Measurements from ENCODE around the gene METTL26.

The METTL26 gene

DNA sequence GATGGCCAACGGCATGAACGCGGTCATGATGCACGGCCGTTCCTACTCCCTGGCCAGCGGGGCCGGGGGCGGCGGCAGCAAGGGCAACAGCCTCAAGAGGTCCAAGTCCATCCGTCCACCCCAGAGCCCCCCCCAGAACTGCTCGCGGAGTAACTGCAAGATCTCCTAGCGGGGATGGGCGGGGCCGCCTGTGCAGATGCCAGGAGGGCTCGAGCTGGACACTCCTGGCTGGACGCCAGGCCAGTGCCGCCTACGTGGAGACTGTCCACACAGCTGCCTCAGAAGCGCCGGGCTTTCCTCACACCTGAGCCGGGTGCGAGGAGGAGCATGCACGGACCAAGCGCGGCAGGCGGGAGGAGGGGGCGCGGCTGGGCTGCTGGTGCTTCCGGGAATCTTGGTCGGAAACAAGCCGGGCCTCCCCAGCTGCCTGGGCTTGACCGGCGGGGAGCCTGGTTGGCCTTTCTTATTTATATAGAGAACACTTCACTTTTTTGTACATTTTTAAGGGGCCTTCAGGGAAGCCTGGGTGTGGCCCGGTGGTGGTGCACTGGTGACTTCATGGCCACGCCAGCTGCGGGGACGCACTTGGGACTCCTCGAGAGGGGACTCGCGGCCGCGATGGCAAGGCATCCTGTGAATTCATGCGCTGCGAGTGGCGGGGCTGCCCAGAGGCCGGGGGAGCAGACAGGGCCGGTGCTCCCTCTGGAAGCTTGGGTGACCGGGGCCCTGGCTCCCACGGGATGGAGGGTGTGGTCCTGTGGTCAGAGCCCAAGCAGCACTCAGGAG, 8.5 kb downstream of the METTL26 start:
- no peak for DNase-seq

DNA sequence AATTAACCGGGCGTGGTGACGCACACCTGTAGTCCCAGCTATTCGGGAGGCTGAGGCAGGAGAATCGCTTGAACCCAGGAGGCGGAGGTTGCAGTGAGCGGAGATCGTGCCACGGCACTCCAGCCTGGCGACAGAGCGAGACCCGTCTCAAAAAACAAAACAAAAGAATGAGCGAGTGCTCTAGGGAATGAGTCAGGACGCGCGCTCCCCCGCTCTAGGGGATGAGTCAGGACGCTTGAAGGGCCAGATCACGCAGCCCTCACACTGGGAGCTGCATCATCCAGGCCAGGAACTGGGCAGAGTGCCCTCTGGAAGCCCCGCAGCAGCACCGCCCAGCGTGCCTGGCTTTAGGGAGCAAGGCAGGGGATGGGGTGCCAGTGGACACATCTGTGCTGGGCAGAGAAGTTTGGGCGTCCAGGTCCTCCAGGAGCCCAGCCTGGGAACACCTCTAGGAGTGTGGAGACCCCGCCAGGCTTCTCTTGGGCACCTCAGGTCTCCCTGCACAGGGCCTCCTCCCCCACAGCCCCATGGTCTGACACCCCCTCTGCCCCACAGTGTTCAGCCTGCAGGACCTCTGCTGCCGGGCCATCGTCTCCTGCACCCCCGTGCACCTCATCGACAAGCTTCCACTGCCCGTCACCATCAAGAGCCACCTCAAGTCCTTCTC, 9.2 kb downstream of the METTL26 start:
- peak in 19 of 56 donors; percentile 9 to 62 (median 30) for DNase-seq

DNA sequence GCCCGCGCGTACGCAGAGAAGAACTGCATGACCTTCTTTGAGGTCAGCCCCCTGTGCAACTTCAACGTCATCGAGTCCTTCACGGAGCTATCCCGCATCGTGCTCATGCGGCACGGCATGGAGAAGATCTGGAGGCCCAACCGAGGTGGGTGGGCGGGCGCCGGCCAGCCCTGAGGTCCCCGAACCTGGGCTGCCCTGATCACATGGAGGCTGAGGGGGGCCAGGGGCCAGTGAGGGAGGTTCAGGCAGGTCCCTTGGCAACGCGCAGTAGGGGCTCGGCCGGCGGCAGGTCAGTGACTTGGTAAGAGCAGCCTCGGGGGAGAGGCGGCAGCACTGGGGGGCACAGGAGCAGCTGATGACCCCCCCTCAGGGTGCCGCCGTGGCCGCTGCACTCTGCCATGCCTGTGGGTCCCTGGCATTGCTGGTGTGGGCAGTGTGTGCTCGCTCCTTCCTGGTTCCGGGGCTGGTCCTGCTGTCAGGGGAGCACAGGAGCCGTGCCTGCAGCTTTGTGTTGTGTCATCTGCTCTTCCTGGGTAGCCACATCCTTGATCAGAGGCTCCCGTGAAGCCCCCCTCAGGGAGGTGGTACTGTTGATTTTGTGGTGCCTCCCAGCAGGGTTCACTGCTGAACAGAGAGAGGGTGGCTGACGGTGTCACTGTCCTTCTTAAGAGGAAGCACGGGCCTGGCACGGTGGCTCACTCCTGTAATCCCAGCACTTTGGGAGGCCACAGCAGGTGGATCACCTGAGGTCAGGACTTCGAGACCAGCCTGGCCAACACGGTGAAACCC, 9.9 kb downstream of the METTL26 start:
- no peak for DNase-seq

DNA sequence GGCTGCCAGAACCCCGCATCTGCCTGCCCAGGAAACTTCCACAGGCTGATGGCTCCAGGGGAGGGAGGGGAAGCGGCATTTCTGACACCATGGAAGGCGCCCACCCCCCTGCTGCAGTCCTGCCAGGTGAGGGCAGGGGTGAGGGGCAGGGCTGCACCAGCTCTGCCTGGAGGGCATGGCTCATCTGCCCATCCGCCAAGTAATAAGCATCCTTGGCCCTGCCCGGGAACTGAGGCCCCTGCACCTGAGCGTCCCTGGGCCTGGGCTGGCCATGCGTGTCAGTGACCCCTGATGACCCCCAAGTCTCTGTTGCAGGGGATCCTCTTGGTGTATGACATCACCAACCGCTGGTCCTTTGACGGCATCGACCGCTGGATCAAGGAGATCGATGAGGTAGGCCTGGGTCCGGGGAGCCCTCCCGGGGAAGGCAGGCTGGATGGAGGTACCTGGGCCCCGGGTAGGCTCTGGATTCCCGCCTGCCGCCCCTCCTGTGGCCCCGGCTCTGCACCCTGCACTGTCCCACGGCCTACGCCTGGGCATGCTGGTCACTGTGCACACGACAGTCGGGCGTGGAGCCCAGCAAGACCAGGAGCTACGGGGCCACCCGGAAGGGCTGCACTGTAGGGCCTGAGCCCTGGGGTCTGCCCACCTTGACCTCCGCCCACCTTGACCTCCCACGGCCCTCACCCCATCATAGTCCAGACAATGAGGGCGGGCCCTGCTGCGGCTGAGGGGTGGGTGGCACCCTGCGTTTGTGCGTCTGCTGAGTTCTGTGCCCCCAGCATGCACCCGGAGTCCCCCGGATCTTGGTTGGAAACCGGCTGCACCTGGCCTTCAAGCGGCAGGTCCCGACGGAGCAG, 10.8 kb downstream of the METTL26 start:
- no peak for DNase-seq

DNA sequence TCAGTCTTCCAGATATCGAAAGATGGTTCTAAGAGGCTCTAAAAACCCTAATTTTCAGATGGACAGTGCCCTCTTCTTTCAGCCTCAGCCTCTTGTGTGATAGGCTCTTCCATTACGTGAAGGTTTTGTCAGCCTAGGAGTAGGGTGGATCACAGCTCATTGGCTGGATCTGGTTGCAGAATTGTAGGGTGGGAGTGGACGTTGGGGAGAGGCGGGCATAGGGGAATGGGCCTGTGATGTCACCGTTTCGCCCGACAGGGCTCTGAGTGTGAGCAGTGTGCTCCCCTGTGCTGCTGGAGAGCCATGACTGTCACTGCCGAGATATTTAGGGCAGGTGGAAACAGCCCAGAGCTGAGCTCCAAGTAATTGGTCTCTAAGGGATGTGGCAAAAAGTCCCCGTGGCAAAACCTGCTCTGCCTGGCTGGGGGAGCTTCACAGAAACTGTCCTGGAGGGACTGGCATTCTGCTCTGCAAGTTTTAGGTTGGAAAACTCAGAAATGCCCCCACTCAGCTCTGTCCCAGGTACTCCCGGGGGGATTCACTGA, 11.5 kb downstream of the METTL26 start:
- DNase-seq = no peak

DNA sequence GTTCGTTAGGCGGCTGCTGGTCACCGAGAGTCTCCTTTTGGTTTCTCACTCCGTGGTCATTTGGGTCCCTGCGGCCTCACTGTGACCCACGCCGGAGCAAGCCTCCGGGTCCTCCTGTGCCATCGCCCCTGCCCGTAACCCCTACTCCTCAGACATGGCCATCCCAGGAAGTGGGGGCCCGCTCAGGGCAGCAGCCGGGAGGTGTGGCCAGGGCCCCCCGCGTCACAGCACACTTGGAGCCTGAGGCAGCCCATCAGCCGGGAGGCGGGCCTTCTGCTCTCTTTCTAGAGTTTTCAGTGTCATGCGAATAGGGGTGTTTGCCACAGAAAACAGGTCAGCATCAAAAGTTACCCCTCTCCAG, 13.2 kb downstream of the METTL26 start:
- no peak for DNase-seq

DNA sequence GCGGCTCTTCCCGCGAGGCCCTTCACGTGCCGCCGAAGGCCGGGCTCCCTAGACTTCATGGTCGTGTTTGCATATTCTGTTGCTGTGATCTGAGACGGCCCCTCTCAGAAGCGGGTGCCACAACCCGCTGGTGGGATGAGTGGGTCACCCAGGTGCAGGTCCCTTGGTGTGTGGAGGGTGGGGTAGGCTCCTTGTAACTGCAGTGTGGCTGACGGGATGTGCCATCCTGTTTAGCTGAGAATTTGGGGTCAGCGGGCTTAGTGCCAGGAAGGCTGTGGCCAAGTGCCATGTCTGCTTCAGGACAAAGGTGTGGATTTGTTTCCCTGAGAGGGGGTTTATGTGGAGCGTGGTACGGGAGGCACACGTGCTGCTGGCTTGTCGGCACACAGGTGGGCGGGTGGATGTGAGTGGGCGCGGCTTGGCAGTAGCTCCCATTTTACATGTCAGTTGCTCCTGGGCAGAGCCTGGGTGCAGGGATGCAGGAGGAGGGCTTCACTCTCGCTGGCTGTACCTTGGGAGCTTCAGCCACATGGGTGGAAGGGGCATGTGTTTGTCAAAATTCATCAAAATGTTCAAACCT, 14.5 kb downstream of the METTL26 start:
- DNase-seq = peak in 20 of 56 donors; percentile 15 to 66 (median 42)

DNA sequence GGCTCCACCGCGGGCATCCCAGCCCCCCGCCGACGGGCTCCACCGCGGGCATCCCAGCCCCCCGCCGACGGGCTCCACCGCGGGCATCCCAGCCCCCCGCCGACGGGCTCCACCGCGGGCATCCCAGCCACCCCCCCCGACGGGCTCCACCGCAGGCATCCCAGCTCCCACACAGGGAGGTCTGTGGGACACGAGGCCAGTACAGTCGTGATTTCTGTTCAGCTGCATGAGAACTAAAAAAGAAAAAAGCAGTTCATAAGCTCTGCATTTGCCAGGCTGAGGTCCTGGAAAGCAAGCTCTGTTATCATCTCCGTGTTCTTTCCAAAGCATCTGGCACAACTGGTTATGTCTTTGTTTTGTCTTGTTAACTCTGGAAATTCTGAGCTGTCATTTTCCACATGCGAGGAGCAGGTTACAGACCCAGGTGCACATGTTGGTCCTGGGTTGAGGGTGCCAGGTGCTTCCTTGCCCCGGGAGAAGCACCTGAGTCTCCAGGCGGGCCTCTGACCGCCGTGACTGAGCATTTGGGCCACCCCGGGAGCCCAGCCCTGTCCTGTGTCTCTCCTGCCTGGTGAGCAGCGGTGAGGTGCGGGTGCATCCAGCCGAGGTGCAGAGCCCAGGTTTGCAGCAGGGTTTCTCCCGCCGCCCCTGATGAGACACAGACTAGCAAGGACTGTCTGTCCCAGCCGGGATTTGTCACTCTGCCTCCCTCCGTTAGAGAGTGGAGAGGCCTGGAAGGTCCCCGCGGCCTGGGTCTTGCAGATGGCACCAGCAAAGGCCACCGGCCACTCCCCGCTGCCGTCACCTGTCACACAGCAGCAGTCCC, 15.2 kb downstream of the METTL26 start:
- no peak for DNase-seq

DNA sequence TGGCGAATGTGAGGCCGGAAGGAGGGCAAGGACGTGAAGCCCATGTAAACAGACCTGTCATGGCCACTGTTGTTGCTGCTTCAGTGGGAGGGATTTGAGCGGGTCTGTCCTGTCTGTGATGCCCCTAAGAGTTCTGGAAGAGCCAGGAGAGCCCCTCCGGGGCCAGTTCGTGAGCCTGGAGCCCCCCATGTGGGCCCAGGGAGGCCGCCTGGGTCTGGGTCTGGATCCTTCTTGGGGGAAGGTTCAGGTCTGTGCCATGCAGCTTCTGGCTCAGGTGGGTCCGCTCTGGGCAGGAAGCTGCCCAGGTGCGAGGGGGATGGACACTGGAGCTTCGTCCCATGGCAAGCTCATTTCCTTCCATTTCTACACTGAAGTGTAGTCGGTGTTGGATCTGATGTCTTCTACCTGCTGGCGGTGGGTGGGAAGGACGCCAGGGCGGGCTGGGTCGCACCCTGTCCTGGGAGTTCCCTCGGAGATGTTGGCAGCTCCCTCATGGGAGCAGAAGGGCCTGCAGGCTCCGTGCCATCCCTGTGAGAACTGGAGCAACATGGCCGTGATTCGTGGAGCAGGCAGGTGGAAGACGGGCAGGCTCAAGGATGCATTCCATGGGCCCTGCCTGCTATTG, 16.5 kb downstream of the METTL26 start:
- DNase-seq = no peak

DNA sequence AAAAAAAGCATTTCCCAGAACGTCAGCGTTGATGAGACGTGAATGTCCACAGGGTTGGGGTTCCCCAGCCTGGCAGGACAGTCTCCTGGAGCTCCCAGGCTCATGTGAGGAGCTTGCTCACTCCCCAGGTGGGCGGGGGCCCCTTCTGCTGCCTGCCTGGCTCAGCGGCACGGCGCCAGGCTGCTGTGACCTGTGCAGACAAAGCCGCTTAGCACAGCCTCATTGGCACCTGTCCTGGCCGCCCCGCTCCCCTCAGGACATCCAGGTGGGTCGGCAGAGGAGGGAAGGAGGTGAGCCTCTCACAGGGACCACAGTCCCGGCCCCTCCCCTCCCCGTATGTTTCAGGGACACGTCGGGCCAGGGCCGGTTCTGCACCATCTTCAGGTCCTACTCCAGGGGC, 18.2 kb downstream of the METTL26 start:
- no peak for DNase-seq

DNA sequence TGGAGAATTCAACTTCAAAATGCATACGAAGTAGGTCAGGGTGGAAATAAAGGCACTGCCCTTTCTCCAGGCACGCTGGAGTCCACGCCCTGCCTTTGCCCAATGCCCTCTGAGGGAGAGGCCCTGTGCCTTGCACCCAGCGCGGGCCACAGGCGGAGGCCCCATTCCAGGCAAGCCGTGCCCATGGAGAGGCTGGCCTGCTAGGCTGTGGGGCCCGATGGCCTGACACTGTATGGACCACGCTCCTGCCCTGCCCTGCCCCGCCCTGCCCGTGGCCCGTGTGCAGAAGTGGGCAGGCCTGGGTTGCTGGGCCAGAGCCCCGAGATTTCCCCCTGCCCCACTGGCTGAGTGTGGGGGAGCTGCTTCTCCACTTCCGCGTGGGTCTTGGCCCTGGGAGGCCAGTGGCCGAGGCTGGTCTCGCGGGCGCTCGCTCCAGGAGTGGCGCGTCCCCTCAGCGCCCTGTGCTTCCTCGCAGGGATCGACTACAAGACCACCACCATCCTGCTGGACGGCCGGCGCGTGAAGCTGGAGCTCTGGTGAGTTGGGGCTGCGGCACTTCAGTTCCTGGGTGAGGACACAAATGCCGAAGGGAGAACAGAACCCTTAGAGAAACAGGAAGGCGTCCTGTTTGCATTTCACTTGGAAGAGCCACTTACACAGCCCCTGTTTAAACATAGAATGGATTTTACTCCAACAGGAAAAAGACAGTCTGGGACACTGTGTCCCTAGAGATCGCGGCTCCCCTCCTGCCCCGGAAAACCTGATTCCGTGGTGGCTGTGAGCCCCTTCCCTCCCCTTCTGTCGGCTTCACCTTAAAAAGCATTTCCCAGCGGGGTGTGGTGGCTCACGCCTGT, 19.1 kb downstream of the METTL26 start:
- DNase-seq = no peak

DNA sequence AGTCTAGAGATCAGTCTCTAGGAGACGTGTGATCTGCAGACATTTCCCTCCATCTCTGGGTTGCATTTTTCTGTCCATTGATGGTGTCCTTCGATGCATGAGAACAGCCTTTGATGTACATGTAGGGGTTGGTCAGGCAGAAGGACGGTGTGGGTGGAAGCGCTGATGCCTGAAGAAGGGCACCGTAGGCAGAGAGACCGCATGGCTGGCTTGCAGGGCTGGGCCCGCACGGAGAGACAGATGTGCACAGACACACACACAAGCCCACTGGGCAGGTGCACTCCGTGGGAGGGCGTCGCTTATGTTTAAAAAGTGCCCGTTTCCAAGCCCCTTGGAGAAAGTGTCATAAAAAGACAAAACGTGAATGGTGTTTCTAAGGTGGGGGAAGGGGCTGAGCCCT, 21.0 kb downstream of the METTL26 start:
- no peak for DNase-seq

DNA sequence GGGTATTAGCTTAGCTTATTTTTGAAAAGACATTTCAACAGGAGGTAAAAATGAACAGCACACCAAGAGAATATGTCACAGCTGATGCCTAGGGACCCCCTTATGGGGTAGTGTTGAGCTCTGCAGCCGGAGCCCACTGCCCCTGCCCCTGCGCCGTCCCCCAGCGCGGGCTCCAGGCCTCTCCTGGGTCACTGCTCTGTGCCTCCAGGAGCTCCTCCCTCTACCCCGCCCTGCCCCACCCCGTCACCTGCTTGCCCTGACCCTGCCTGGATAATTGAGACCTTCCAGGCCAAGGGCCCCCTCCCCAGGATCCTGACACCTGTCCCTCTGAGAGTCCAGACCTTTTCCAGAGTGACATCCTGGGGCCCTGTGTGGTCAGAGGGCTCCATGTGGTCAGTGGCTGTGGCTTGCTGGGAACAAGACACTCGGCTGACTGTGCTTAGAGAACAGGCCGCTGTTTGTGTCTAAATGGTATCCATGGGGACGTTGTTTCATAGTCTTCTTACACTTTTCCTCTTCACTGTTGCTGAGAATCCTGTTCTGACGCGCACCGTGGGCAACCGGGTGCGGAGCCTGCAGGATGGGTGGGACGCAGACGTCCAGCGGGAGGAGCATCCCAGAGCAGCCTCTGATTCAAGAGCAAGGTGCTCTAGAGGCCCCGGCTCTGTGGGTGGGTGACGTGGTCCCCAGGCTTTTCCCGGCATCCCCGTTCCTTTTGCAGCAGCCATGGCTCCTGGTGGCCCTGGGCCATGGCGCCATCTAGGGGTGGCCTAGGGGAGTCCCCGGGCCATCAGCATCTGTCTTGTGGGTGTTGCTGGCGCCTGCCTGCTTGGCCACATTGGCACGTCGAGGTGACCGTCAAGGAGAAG, 25.4 kb downstream of the METTL26 start:
- peak in 49 of 56 donors; percentile 24 to 84 (median 52) for DNase-seq

DNA sequence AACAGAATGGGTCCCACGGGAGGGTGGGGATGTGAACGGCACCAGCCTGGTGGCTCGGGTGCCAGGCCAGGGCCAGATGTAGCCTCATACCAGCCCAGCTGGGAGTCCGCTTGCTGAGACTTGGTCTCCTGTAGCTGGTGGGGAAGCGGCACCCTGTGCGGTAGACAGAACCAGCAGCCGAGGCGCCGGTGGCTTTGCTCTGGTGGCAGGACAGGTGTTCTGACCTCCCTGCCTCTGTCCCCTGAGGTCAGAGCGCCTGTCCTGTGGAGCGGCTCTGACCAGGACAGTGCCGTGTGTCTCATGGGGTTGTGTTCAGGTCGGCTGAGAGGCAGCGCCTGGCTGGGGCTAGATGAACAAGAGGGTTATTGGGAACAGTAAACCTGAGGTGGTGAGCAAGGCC, 26.1 kb downstream of the METTL26 start:
- DNase-seq = no peak

DNA sequence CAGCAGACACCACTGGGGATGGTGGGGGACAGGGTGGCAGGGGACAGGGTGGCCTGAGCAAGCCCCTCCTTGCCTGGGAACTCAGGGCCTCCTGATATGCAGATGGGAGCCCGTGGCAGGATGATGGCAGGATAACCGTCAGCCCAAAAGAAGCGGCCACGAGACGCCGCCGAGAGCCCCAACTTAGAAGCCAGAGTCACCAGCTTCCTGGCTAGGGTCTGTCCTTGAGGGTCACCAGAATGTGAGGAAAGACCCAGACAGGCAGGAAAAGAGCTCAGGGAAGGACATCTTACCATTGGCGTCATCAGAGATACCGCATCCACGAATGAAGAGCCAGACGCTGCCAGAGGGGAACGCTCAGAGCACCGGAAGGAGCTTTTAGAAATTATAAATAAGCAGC, 26.8 kb downstream of the METTL26 start:
- DNase-seq = no peak

DNA sequence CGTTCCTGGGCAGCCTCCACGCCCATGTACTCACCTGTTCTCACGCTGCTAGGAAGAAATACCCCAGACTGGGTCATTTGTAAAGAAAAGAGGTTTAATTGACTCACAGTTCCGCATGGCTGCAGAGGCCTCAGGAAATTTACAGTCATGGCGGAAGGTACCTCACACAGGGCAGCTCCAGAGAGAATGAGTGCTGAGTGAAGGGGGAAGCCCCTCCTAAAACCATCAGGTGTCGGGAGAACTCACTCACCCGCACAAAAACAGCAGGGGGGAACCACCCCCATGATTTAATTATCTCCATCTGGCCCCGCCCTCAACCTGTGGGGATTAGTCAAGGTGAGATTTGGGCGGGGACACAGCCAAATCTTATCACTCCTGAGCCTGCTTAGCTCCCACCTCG, 28.1 kb downstream of the METTL26 start:
- DNase-seq = no peak

DNA sequence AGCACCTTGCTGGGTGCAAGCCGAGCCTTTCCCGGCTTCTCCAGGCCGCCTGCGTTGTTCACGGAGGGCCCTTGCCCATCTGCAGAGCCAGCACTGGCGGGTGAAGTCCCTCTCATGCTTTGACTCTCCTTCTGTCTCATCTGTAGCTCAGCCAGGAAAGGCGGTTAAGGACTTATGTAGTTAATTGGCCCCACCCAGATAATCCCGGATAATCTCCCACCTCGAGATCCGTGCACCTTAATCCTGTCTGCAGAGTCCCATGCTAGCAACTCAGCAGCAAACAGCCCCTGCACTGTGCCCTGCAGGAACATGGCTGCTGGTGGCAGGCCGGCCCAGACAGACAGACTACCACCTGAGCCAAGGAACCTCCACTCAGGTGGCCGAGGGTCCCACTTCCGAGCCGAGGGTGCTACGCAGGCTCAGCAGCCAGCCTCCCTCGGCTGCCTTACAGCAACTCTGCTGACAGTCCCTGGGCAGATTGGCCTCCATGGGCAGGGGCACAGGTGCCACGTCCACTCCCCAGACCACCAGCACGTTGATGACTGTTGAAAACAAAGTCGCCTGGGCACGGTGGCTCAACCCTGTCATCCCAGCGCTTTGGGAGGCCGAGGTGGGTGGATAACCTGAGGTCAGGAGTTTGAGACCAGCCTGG, 29.3 kb downstream of the METTL26 start:
- no peak for DNase-seq
